DND-41 (cell line): ENCODE results near the gene TNFRSF14.
"Not testable (repeated sequence)": the region's sequence is repeated elsewhere in the genome, so short reads cannot be mapped to it uniquely, and the experiment has no call there.

Experiments
- ATAC-seq: fragments of 200-7000 bp; cut with Tn5 transposase; 3 replicates; pipeline ENCODE4 v1.9.1; 2021; ENCODE audit warnings: low read depth; ENCODE audit not compliant: insufficient read depth
- DNase-seq: peaks from one replicate; pipeline ENCODE4 v3.0.0-alpha.2; 2020
- H2AFZ ChIP-seq: 2 replicates; pipeline ENCODE4 v1.6.0; 2012; ENCODE audit warnings: low read depth, low read length
- H3K27ac ChIP-seq: 2 replicates; pipeline ENCODE4 v1.5.1; 2012; ENCODE audit warnings: low read length, inconsistent platforms
- H3K27me3 ChIP-seq: fragments of 200-600 bp; sonication (generic); 2 replicates; pipeline ENCODE4 v1.6.0; 2012; ENCODE audit warnings: low read length, mild to moderate bottlenecking, inconsistent platforms; ENCODE audit not compliant: insufficient read depth, poor library complexity
- H3K36me3 ChIP-seq: 2 replicates; pipeline ENCODE4 v1.5.1; 2012; ENCODE audit warnings: low read length, inconsistent platforms; ENCODE audit not compliant: insufficient read depth
- H3K4me1 ChIP-seq: 2 replicates; pipeline ENCODE4 v1.5.1; 2012; ENCODE audit warnings: mild to moderate bottlenecking, low read length; ENCODE audit not compliant: insufficient read depth
- H3K4me2 ChIP-seq: 2 replicates; pipeline ENCODE4 v1.6.0; 2012; ENCODE audit warnings: mild to moderate bottlenecking, moderate library complexity, low read length, inconsistent platforms; ENCODE audit not compliant: insufficient read depth
- H3K4me3 ChIP-seq, 2 experiments: fragments of 200-600 bp in 1 of 2; shearing (Covaris generic) in 1 of 2; 2 replicates each; pipeline ENCODE4 v1.5.1; 2012 to 2016; ENCODE audit warnings: inconsistent platforms in 2 of 2, low read length in 2 of 2, mild to moderate bottlenecking in 2 of 2, low read depth in 1 of 2, moderate library complexity in 1 of 2
- H3K79me2 ChIP-seq: 2 replicates; pipeline ENCODE4 v1.6.0; 2012; ENCODE audit warnings: low read length, inconsistent platforms; ENCODE audit not compliant: insufficient read depth
- H3K9ac ChIP-seq: 2 replicates; pipeline ENCODE4 v1.6.0; 2012; ENCODE audit warnings: low read depth, mild to moderate bottlenecking, inconsistent platforms, low read length, moderate library complexity
- H3K9me3 ChIP-seq: 2 replicates; pipeline ENCODE4 v1.5.1; 2012; ENCODE audit warnings: low read length, moderate library complexity, mild to moderate bottlenecking, inconsistent platforms; ENCODE audit not compliant: insufficient read depth, severe bottlenecking
- H4K20me1 ChIP-seq: 2 replicates; pipeline ENCODE4 v1.6.0; 2012; ENCODE audit warnings: low read length; ENCODE audit not compliant: insufficient read depth
- CTCF ChIP-seq: IDR thresholded peaks from 2 replicates; pipeline ENCODE4 v1.5.1; 2012; ENCODE audit warnings: borderline replicate concordance, low read length, moderate library complexity, mild to moderate bottlenecking; ENCODE audit not compliant: poor library complexity, severe bottlenecking; ENCODE audit errors: extremely low read depth
- EZH2 ChIP-seq: IDR thresholded peaks from 3 replicates; pipeline ENCODE4 v1.6.1; 2012; ENCODE audit warnings: borderline replicate concordance, low read depth, mild to moderate bottlenecking, moderate library complexity, low read length, inconsistent platforms; ENCODE audit not compliant: severe bottlenecking

Gene TNFRSF14

DNA sequence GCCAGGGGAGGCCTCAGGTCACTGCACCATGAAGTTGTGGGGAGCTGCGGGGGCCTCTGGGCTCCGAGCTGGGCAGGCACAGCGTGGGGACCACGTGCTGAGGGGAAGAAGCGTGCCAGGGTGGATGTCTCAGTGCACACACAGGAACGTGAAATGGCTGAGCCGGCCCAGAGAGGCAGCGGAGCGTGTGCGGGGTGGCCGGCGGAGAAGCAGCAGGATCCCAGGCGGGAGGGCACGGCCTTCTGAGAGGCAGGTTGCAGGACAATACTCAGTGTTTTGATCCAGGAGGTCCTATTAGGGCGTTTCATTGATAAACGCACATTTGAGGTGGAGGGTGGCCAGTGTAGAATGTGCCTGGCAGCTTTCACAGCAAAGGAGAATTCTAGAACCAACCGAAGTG lies 12.9 kb downstream of the TNFRSF14 start:
- Histone ChIP-seq H3K9ac (no peak overlapping the region), H3K27ac (no peak overlapping the region), H3K4me3 (no peak overlapping the region), H3K36me3 (no peaks in the 10 kb centered on the region), H3K79me2 (no peaks in the 10 kb centered on the region), H3K4me2 (no peak overlapping the region), H3K4me1 (no peaks in the 10 kb centered on the region), H3K27me3 (no peaks in the 10 kb centered on the region), H4K20me1 (no peaks in the 10 kb centered on the region), H2AFZ (no peak overlapping the region), H3K9me3 (no peaks in the 10 kb centered on the region)
- no peak for ATAC-seq
- no peak for DNase-seq
- no peak for TF ChIP-seq EZH2

DNA sequence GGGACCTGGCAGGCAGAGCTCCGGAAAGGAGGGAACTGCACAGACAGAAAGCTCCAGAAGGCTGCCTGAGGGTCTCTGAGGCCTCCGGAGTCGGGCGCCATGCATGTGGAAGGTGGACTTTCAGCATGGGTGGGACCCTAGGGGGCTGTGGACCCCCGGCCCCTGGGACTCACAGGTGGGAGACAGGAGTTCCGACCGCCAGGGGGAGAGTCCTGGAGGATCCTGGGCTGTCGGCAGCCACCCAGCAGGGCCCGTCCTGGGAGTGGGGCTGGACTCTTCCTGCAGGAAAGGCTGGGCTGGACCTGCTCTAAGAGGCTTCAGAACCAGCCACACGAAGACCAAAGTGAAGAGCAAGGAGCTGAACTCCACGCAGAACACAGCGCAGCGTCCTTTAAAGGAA lies 13.5 kb downstream of the TNFRSF14 start:
- H3K4me1 ChIP-seq, H3K4me3 ChIP-seq, H3K36me3 ChIP-seq, H3K27me3 ChIP-seq, H3K9me3 ChIP-seq, H4K20me1 ChIP-seq, H3K27ac ChIP-seq, H2AFZ ChIP-seq, DNase-seq, H3K79me2 ChIP-seq, ATAC-seq, H3K9ac ChIP-seq, H3K4me2 ChIP-seq: not testable (repeated sequence)

DNA sequence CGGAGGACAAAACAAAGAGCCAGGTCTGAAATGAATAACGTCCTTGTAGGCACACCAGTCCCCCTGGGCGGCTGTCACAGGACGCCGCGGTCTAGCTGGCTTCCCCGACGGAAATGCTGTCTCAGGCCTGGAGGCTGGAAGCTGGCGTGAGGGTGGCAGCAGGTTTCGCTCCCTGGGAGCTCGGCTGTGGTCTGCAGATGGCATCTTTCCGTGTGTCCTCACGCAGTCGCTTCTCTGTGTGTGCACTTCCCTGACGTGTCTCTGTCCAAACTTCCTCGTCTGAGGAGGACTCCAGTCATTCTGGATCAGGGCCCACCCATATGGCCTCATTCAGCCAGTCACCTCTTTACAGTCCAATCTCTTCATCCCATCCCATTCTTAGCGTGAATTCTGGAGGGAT lies 14.2 kb downstream of the TNFRSF14 start:
- H3K27ac ChIP-seq, result no peak overlapping the region
- no peaks in the 10 kb centered on the region for H3K4me1 ChIP-seq
- H3K36me3 ChIP-seq, result no peaks in the 10 kb centered on the region
- no peak overlapping the region for H2AFZ ChIP-seq
- H3K4me3 ChIP-seq, result no peak overlapping the region
- DNase-seq, result no peak
- no peaks in the 10 kb centered on the region for H3K79me2 ChIP-seq
- TF ChIP-seq CTCF (no peak), EZH2 (no peak)
- H3K27me3 ChIP-seq, result no peaks in the 10 kb centered on the region
- no peak for ATAC-seq
- H3K9me3 ChIP-seq, result no peaks in the 10 kb centered on the region
- H3K4me2 ChIP-seq, result no peak overlapping the region
- H4K20me1 ChIP-seq, result no peaks in the 10 kb centered on the region
- H3K9ac ChIP-seq, result no peak overlapping the region

- Histone ChIP-seq H3K4me2 (no peak overlapping the region), H3K4me1 (no peaks in the 10 kb centered on the region), H3K27ac (no peak overlapping the region), H3K9ac (no peak overlapping the region), H3K9me3 (no peaks in the 10 kb centered on the region), H4K20me1 (no peaks in the 10 kb centered on the region), H3K36me3 (no peaks in the 10 kb centered on the region), H3K27me3 (no peaks in the 10 kb centered on the region), H2AFZ (no peak overlapping the region), H3K4me3 (no peak overlapping the region), H3K79me2 (no peaks in the 10 kb centered on the region)
- TF ChIP-seq EZH2 (no peak), CTCF (no peak)
- ATAC-seq (no peak), DNase-seq (no peak)
Measured at GRCh38 chr1:2571348-2571747, 15.2 kb downstream of the TNFRSF14 start.
